GM08714 (cell line): ENCODE measurements around the gene TPRX1.
"Not testable (repeated sequence)": the region's sequence is repeated elsewhere in the genome, so short reads cannot be mapped to it uniquely, and the experiment has no call there.

ENCODE experiments used
- H3K4me3 ChIP-seq: fragments of 200-500 bp; sonication (Bioruptor generic); 2 replicates; pipeline ENCODE4 v1.5.1; 2014; ENCODE audit warnings: mild to moderate bottlenecking, low read length, inconsistent platforms
- ZNF274 ChIP-seq: IDR thresholded peaks from 2 replicates; pipeline ENCODE4 v1.6.1; 2012; ENCODE audit warnings: mild to moderate bottlenecking, low read depth, low read length

The TPRX1 gene

DNA sequence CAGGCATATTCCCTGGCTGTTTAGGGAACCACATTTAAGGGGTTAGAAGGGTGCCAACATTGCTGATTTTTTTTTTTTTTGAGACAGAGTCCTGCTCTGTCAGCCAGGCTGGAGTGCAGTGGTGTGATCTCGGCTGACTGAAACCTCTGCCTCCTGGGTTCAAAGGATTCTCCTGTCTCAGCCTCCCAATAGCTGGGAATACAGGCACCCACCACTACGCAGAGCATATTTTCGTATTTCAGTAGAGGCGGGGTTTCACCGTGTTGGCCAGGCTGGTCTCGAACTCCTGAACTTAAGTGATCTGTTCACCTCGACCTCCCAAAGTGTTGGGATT, 9.6 kb upstream of the TPRX1 start:
- no peak overlapping the region for H3K4me3 ChIP-seq
- no peak for TF ChIP-seq ZNF274

DNA sequence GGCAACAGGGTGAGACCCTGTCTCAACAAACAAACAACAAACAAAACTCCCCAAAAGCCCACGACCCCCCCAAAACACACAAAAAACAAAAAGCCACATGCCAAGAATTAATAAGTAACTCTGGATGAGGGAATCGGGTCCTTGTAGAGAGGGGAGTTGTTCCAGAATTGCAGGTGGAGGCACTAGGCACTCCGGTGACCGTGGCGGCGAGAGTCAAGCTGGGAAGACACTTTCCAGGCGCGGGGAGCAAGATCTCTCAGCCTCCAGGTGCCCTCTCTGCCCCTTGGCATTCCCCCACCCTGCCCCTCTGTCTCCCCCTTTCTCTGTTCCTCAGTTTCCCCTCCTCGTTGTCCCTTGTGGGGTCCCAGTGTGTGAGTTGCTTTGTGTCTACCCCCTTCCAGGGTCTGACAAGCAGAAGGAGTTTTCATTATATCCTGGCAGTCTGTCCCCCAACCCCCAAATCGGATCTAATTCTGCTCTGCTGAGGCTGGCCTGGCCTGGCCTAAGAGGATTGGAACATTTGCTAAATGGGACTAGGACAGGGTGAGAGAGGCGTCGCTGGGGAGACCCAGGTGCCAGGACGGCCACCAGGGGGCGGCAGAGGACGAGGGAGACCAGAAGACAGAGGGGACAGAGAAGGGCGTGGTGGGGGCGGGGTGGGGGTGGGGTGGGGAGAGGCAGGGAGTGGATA, 9.1 kb upstream of the TPRX1 start:
- TF ChIP-seq ZNF274, result no peak

DNA sequence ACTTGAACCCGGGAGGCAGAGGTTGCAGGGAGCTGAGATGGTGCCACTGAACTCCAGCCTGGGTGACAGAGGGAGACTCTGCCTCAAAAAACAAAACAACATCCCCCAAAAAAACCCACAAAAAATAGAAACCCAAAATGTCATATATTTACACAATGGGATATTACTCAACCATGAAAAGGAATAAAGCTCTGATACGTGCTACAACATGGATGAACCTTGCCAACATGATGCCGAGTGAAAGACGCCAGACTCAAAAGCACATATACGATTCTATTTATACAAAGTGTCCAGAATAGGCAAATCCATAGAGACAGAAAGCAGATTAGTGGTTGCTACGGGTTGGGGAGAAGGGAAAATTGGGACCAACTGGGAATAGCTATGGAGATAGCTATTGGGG, 2.1 kb upstream of the TPRX1 start:
- no peak for TF ChIP-seq ZNF274
- H3K4me3 ChIP-seq, result no peak overlapping the region

More for the DNA sequence above, 9.1 kb upstream of the TPRX1 start:
- no peak overlapping the region for H3K4me3 ChIP-seq

DNA sequence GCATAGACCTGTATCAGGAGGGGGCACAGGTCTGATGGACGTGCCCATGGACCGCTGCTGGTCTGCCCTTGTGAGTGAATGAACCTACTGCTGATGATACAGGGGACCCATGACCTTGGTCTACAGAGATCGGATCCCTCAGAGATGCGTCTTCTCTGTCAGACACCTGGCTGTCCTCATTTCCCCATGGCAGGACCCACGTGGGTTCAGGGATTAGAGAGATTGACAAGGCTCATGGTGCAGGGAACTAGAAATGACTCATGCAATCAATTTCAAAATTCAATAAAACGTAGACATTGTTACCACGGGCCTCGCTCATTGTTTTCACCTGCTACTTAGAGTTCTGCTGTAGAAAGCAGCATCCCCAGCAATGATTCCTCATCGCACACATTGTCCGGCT, 962 bp upstream of the TPRX1 start:
- no peak for TF ChIP-seq ZNF274
- no peak overlapping the region for H3K4me3 ChIP-seq

DNA sequence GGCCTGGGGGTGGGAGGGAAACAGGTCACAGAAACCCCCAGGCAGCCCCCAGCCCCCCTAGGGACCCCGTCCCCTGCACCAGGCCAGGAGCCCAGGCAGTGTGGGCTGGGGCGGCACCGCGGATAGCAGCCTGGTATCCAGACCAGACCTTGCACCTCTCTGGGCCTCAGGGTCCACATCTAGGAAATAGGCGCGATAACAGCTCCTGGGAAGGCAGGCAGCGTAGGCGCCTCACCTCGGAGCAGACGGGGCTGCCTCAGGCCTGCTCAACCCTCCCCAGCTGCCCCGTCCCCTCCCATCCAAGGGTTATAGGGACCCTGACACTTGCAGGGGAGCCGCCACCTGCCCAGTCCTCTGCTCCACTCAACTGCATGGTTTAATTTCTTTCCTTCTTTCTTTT, 680 bp downstream of the TPRX1 start:
- not testable (repeated sequence) for H3K4me3 ChIP-seq

DNA sequence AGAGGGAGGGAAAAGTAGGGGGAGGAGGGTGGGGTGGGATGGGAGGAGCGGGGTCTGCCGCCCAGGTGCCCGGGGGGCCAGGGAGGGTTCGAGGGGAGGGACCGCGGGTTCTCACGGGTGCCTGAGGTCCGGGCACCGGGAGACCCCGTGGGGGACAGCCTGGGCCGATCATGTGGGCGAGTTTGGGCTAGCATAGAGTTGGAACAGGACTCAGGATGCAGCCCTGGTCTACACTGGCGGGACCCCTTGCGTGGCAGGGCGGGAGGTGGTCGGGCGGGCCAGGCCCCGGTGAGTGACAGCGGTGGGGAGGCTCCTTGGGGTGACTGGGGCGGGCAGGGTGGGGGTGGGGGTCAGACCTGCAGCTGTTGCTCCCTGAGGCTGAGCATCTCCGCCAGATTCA, 1.2 kb downstream of the TPRX1 start:
- H3K4me3 ChIP-seq, result not testable (repeated sequence)

DNA sequence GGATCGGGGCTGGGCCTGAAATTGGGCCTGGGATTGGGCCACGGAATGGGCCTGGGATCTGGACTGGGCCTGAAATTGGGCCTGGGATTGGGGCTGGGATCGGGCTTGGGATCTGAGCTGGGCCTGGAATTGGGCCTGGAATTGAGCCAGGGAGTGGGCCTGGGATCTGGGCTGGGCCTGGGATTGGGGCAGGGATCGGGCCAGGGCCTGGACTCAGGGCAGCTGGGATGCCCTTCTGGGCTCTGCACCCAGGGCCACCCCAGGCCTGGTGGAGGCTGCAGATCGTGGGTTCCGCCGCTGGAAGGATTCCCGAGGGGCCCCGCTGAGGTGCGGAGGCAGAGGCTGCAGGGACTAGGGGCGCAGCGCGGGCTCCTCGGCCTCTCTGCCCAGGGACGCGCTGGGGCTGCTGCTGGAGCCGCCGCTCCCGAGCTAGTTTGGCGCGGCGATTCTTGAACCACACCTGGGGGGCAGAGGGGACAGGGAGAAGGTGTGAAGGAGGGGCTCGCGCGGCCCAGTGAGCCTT, 1.8 kb downstream of the TPRX1 start:
- no peak overlapping the region for H3K4me3 ChIP-seq
- no peak for TF ChIP-seq ZNF274

DNA sequence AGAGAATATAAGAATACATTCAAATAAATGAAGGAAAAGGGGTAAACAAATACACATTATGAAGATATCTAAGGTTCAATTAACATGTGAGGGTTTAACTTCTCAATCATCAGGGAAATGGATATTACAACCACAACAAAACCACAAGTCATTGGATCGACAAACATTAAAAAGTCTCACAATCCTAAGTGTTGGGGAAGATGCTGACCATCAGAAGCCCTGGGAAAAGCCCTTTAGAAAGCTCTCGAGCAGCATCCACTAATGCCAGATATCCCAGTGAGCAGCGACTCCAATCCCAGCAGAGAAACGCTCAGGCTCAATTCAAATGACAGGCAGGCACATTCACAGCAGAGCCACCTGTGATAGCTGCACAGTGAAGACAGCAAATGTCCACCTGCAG, 3.1 kb downstream of the TPRX1 start:
- no peak overlapping the region for H3K4me3 ChIP-seq
- TF ChIP-seq ZNF274, result no peak

DNA sequence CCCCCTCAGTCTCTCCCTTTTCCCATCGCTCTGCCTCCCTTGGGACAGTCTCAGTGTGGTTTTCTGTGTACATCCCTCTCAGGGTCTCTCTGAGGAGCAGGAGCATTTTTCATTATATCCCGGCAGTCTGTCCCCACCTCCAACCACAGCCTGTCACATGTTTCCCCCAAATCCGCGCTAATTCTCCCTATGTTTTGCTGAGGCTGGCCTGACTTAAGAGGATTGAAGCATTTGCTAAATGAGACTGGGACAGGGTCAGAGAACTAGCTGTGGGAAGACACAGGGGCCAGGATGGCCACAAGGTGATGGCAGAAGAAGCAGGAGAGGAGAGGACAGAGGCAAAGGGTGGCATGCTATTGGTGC, 5.5 kb downstream of the TPRX1 start:
- no peak overlapping the region for H3K4me3 ChIP-seq
- no peak for TF ChIP-seq ZNF274

DNA sequence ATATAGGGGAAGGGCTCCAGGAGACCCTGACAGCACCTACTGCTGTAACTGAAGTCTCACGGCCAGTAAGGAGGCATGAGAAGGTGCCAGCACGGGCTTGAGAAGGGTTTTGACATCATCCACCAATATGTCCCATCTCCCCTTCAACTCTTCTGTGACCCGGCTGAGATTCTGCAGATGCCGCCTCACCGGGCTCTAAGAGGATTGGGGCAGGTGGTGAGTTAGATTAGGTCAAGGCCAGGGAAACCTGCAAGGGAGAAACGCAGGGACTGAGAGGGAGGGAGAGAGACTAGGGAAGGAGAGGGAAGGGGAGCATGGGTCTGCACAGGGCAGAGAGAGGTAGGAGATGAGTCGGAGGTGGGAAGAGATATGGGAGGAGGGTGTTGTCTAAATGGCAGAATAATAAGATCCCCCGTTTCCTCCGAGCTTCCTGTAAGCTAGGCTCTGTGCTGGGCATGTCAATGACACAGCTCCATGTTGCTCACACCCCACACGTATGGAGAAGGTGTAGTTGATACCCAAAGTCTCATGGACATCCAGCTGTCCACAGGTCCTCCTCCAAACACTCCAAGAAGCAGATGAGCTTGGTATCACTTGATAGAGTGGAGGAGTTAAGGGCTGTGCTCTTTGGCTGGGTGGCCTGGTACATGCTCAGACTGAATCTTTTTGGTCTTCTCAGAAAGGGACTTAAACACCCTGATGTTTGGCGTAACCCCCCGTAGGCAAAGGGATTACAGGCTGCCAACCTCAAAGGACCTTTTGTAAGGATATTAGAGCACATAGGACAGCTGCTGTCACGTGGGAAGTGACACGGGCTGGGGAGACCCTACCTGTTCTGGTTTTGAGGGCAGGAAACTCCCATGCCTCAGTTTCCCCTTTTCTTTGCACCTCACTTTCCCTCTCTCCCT, 6.1 kb downstream of the TPRX1 start:
- no peak overlapping the region for H3K4me3 ChIP-seq

DNA sequence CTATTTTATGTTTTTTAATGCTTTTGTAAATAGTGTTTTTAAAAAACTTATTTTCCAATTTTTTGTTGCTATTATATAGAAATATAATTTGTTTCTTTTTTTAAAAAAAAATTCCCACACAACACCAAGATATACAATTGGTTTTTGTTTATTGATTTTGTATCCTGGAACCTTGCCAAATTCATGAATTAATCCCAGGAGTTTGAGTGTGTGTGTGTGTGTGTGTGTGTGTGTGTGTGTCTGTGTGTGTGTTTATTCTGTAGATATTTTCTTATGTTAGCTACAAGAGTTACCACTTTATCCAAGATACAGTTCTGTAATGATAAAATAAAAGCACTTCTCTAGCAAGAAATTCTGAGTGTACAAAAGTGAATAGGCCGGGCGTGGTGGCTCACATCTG, 7.6 kb downstream of the TPRX1 start:
- no peak overlapping the region for H3K4me3 ChIP-seq
- no peak for TF ChIP-seq ZNF274

More for the DNA sequence above, 6.1 kb downstream of the TPRX1 start:
- no peak for TF ChIP-seq ZNF274

DNA sequence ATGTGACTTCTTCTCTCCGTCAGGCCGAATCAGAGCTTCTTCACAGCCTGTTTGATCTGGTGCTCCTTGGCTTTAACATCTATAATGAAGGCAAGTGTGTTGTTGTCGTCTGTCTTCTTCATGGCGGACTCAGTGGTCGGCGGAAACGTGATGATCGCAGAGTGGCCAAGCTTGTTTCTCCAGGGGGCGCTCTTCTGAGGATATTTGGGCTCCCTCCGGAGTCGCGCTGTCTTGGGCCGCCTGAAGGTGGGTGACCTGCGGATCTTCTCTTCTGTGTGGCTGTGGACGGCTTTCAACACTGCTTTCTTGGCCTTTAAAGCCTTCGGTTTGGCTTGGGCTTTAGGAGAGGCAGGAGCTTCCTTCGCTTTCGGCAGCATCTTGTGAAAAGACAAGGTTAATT, 9.8 kb downstream of the TPRX1 start:
- H3K4me3 ChIP-seq, result no peak overlapping the region
- TF ChIP-seq ZNF274, result no peak

DNA sequence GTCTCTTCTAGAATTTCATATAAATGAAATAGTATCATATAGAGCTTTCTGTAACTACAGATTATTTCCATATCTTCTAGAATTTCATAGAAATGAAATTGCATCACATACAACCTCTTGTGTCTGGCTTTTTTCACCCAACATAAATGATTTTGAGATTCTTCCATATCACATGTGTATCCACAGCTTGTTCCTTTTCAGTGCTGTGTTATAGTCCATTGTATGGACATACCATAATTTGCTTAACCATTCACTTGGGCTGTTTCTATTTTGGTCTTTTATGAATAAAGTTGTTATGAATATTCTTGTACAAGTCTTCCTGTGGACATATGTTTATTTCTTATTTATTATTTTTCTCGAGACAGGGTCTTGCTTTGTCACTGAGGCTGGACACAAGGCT, 11.7 kb downstream of the TPRX1 start:
- no peak for TF ChIP-seq ZNF274
- no peak overlapping the region for H3K4me3 ChIP-seq

DNA sequence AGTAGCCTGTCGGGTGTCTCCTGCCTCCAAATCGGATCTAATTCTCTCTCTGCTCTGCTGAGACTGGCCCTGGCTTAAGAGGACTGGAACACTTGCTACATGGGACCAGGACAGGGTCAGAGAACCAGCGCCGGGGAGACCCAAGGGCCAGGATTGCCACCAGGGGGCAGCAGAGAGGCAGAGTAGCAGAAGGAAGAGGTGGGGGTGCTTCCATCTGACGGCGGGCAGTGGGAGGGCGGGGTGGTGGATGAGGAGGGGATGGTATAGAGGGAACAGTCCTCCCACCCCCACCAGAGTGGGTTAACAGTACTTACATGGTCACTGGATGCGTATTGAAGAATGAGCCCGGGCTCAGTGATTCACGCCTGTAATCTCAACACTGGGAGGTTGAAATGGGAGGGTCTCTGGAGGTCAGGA, 13.9 kb downstream of the TPRX1 start:
- H3K4me3 ChIP-seq, result no peak overlapping the region
- no peak for TF ChIP-seq ZNF274

DNA sequence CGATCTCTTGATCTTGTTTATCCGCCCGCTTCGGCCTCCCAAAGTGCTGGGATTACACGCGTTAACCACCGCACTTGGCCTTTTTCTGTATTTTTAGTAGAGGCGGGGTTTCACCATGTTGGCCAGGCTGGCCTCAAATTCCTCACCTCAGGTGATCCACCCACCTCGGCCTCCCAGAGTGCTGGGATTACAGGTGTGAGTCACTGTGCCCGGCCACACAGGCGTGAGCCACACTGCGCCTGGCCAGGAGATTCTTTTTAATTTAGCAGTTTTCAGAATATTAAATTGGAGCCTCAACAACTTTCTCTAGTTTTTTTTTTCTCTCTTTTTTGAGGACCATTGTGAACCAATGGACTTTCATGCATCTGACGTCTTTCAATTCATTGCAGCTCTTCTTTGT, 14.5 kb downstream of the TPRX1 start:
- H3K4me3 ChIP-seq, result not testable (repeated sequence)

DNA sequence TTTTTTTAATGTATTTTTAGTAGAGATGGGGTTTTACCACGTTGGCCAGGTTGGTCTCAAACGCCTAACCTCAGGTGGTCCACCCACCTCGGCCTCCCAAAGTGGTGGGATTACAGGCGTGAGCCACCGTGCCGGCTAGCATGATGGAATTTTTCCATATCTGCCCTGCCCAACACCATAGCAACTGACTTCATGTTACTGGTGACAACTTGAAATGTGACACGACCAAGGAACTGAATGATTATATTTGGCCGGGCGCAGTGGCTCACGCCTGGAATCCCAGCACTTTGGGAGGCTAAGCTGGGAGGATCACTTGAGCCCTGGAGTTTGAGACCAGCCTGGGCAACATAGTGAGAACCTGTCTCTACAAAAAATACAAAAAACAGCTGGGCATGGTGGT, 17.0 kb downstream of the TPRX1 start:
- H3K4me3 ChIP-seq, result not testable (repeated sequence)
